OCI-LY3 (cell line): Measurements from ENCODE around the gene EEF1AKMT2.

Experiments
- H2AFZ ChIP-seq: fragments of 200-600, 300-600 bp; shearing (Covaris generic); 2 replicates; pipeline ENCODE4 v1.6.0; 2014; ENCODE audit warnings: antibody characterized with exemption, low read depth, low read length
- H3K27ac ChIP-seq: fragments of 200-600, 300-600 bp; sonication (generic); 2 replicates; pipeline ENCODE4 v1.5.1; 2014; ENCODE audit warnings: mild to moderate bottlenecking, low read length, moderate library complexity, mixed read lengths
- H3K27me3 ChIP-seq: fragments of 200-600, 300-600 bp; sonication (generic); 2 replicates; pipeline ENCODE4 v1.6.1; 2014; ENCODE audit warnings: low read depth, low read length, mixed read lengths
- H3K36me3 ChIP-seq: fragments of 200-600, 300-600 bp; sonication (generic); replicated peaks from 2 replicates; pipeline ENCODE3; 2014; ENCODE audit warnings: low read depth, low read length, mixed read lengths
- H3K4me1 ChIP-seq: fragments of 300-600, 200-600 bp; sonication (generic); 2 replicates; pipeline ENCODE4 v1.6.1; 2014; ENCODE audit warnings: low read length, mixed read lengths
- H3K4me2 ChIP-seq: fragments of 200-600, 300-600 bp; sonication (generic); 2 replicates; pipeline ENCODE4 v1.6.1; 2014; ENCODE audit warnings: low read length, mixed read lengths
- H3K4me3 ChIP-seq: fragments of 300-600, 200-600 bp; sonication (generic); 2 replicates; pipeline ENCODE4 v1.5.1; 2014; ENCODE audit warnings: antibody characterized with exemption, mild to moderate bottlenecking, low read length, moderate library complexity
- H3K79me2 ChIP-seq: fragments of 300-600, 200-600 bp; shearing (Covaris generic); 2 replicates; pipeline ENCODE4 v1.6.1; 2014; ENCODE audit warnings: mild to moderate bottlenecking, low read length, mixed read lengths
- H3K9ac ChIP-seq: fragments of 300-600, 200-600 bp; shearing (Covaris generic); 2 replicates; pipeline ENCODE4 v1.6.0; 2014; ENCODE audit warnings: mild to moderate bottlenecking, low read length, moderate library complexity
- H3K9me3 ChIP-seq: fragments of 200-600, 300-600 bp; shearing (Covaris generic); 2 replicates; pipeline ENCODE4 v1.6.1; 2014; ENCODE audit warnings: low read length, mixed read lengths; ENCODE audit not compliant: insufficient read depth
- H4K20me1 ChIP-seq: fragments of 200-600, 300-600 bp; sonication (generic); 2 replicates; pipeline ENCODE4 v1.6.1; 2016; ENCODE audit warnings: low read length, mixed read lengths; ENCODE audit not compliant: insufficient read depth
- CTCF ChIP-seq: fragments of 200-600, 300-600 bp; sonication (generic); IDR thresholded peaks from 2 replicates; pipeline ENCODE4 v1.5.1; 2014; ENCODE audit warnings: antibody characterized with exemption, low read length, low read depth
- EZH2phosphoT487 ChIP-seq: fragments of 200-600 bp; shearing (Covaris generic); IDR thresholded peaks from 2 replicates; pipeline ENCODE4 v1.6.1; 2018; ENCODE audit warnings: antibody characterized with exemption, mixed run types, low read depth

EEF1AKMT2 gene

GRCh38 chr10:124745673-124746072, 46.0 kb downstream of the EEF1AKMT2 start:
- peaks cover 4% of the 10 kb centered on the region for H3K36me3 ChIP-seq
- peaks cover 27% of the 10 kb centered on the region for H3K4me1 ChIP-seq
- no peak overlapping the region for H2AFZ ChIP-seq
- H3K27ac ChIP-seq: no peak overlapping the region
- H3K79me2 ChIP-seq: peaks cover 24% of the 10 kb centered on the region
- no peak overlapping the region for H3K4me2 ChIP-seq
- H3K9me3 ChIP-seq: no peaks in the 10 kb centered on the region
- no peak overlapping the region for H3K4me3 ChIP-seq
- H3K9ac ChIP-seq: no peak overlapping the region
- no peaks in the 10 kb centered on the region for H4K20me1 ChIP-seq
- TF ChIP-seq CTCF: peak; percentile 37
- TF ChIP-seq EZH2phosphoT487: no peak
- no peaks in the 10 kb centered on the region for H3K27me3 ChIP-seq

- Histone ChIP-seq H3K4me3 (no peak overlapping the region), H3K27ac (no peak overlapping the region), H3K9ac (no peak overlapping the region), H3K79me2 (peaks cover 28% of the 10 kb centered on the region), H4K20me1 (no peaks in the 10 kb centered on the region), H3K36me3 (peaks cover 4% of the 10 kb centered on the region), H3K4me1 (peaks cover 31% of the 10 kb centered on the region), H2AFZ (no peak overlapping the region), H3K9me3 (no peaks in the 10 kb centered on the region), H3K27me3 (no peaks in the 10 kb centered on the region), H3K4me2 (peak overlapping the region; percentile 62; the same call in 1 of the 2 replicates)
- TF ChIP-seq CTCF: no peak
- no peak for TF ChIP-seq EZH2phosphoT487
Observed at GRCh38 chr10:124745252-124745651, 46.4 kb downstream of the EEF1AKMT2 start.

- Histone ChIP-seq H3K4me2 (peak within 1 kb of the TSS; percentile 98), H3K79me2 (peaks cover 37% of the 10 kb centered on the region), H3K4me1 (peaks cover 36% of the 10 kb centered on the region), H3K36me3 (peaks cover 4% of the 10 kb centered on the region), H3K9me3 (no peaks in the 10 kb centered on the region), H4K20me1 (no peaks in the 10 kb centered on the region), H3K4me3 (peak within 1 kb of the TSS; percentile 99), H3K27me3 (no peaks in the 10 kb centered on the region), H3K9ac (peak within 1 kb of the TSS; percentile 98), H2AFZ (no peak within 1 kb of the TSS; the same call in 1 of the 2 replicates), H3K27ac (peak within 1 kb of the TSS; percentile 97)
- no peak for TF ChIP-seq CTCF
- TF ChIP-seq EZH2phosphoT487: no peak
Observed at GRCh38 chr10:124744102-124745050, 47.3 kb downstream of the EEF1AKMT2 start, which contains the start of gene FAM53B. Gene FAM53B (minus strand): TSS chr10:124744378. CDS start chr10:124706713, 37,665 bp downstream.
